GM12878 (cell line): ENCODE data around the gene DOCK2. TPM values are rescaled to one million over a fixed set of nuclear protein-coding genes. Genes with fewer than 3 reads are reported as not detected.

Experiments
- ATAC-seq: fragments of 200-7000 bp; cut with Tn5 transposase; 3 replicates; pipeline ENCODE4 v1.9.1; 2020; ENCODE audit warnings: mild to moderate bottlenecking, moderate library complexity
- BruUV-seq: library from RNA; stranded (reverse); fragments of 400-500 nt; replicated peaks from 2 replicates; lab custom pipeline; 2021; lab: Mats Ljungman, UMichigan
- CTCF ChIA-PET: fragments of 300-600 bp; sonication (Branson Sonifier 250); formaldehyde crosslinking; extraction: SDS; loops from one replicate; lab custom pipeline; 2021; ENCODE audit warnings: inconsistent platforms; lab: Yijun Ruan, JAX
- POLR2A ChIA-PET: fragments of 350-600 bp; formaldehyde crosslinking; extraction: SDS; loops from one replicate; lab custom pipeline; 2021; ENCODE audit warnings: inconsistent platforms; lab: Charles Lee
- RAD21 ChIA-PET: fragments of 300-600 bp; sonication (Branson Sonifier 250); formaldehyde crosslinking; loops from one replicate; lab custom pipeline; 2023; ENCODE audit warnings: antibody characterized with exemption; ENCODE audit not compliant: unreplicated experiment; lab: Charles Lee
- SMC1A ChIA-PET: fragments of 300-600 bp; sonication (Branson Sonifier 250); formaldehyde crosslinking; loops from one replicate; lab custom pipeline; 2023; ENCODE audit not compliant: unreplicated experiment, uncharacterized antibody; lab: Charles Lee
- DNase-seq: peaks from one replicate; pipeline ENCODE4 v3.0.0-alpha.2; 2011; ENCODE audit warnings: low read depth, low spot score
- FAIRE-seq: peaks from 3 replicates; lab custom pipeline; 2011; peaks lifted over from hg19 to GRCh38; lab: Jason Lieb, UNC
- H2AFZ ChIP-seq: 2 replicates; pipeline ENCODE4 v1.6.0; 2011; ENCODE audit warnings: low read depth, low read length, control low read depth; ENCODE audit not compliant: control insufficient read depth
- H3K27ac ChIP-seq: 2 replicates; pipeline ENCODE4 v1.5.1; 2011; ENCODE audit warnings: control low read depth; ENCODE audit not compliant: control insufficient read depth, insufficient read depth
- H3K27me3 ChIP-seq, 2 experiments: replicated peaks in 1 of 2; 2 replicates each; pipeline versions ENCODE4 v1.6.0 to v1.6.1; 2011; ENCODE audit warnings: low read length in 1 of 2; ENCODE audit not compliant: control insufficient read depth in 2 of 2, insufficient read depth in 2 of 2
- H3K36me3 ChIP-seq, 2 experiments: 2 replicates each; pipeline ENCODE4 v1.5.1; 2011; ENCODE audit warnings: low read length in 1 of 2; ENCODE audit not compliant: control insufficient read depth in 2 of 2, insufficient read depth in 2 of 2
- H3K4me1 ChIP-seq: 2 replicates; pipeline ENCODE4 v1.6.1; 2011; ENCODE audit warnings: mild to moderate bottlenecking, low read length, moderate library complexity, mixed read lengths; ENCODE audit not compliant: control insufficient read depth, insufficient read depth
- H3K4me2 ChIP-seq: 2 replicates; pipeline ENCODE4 v1.6.0; 2011; ENCODE audit warnings: control low read depth; ENCODE audit not compliant: control insufficient read depth, insufficient read depth
- H3K4me3 ChIP-seq: fragments of 200-600 bp; sonication (generic); 2 replicates; pipeline ENCODE4 v1.5.1; 2016
- H3K79me2 ChIP-seq: 2 replicates; pipeline ENCODE4 v1.6.0; 2011; ENCODE audit warnings: low read length; ENCODE audit not compliant: control insufficient read depth, insufficient read depth
- H3K9ac ChIP-seq: 2 replicates; pipeline ENCODE4 v1.8.0; 2011; ENCODE audit warnings: low read length, control low read depth, mixed read lengths; ENCODE audit not compliant: control insufficient read depth, insufficient read depth
- H3K9me3 ChIP-seq: replicated peaks from 3 replicates; pipeline ENCODE4 v1.5.1; 2011; ENCODE audit warnings: mild to moderate bottlenecking, low read length; ENCODE audit not compliant: control insufficient read depth, insufficient read depth
- H4K20me1 ChIP-seq: 2 replicates; pipeline ENCODE4 v1.6.0; 2011; ENCODE audit not compliant: control insufficient read depth, insufficient read depth
- E2F8 ChIP-seq: fragments of 450-650 bp; IDR thresholded peaks from 2 replicates; pipeline ENCODE4 v1.6.1; 2018; ENCODE audit warnings: mild to moderate bottlenecking, low read depth, moderate library complexity; ENCODE audit not compliant: partially characterized antibody
- MEF2A ChIP-seq: IDR thresholded peaks from 2 replicates; pipeline ENCODE4 v1.6.1; 2011; ENCODE audit warnings: low read depth, mild to moderate bottlenecking, low read length, moderate library complexity; ENCODE audit not compliant: insufficient read depth
- PML ChIP-seq: IDR thresholded peaks from 2 replicates; pipeline ENCODE4 v1.6.1; 2012; ENCODE audit warnings: low read length, inconsistent platforms
- TBL1XR1 ChIP-seq: IDR thresholded peaks from 2 replicates; pipeline ENCODE4 v1.6.1; 2012; ENCODE audit warnings: low read depth, low read length, improper control_type of control experiment
- ZNF384 ChIP-seq: IDR thresholded peaks from 2 replicates; pipeline ENCODE4 v1.6.1; 2012; ENCODE audit warnings: low read depth, mild to moderate bottlenecking, low read length, improper control_type of control experiment, borderline replicate concordance
- WGBS: methylation state at CpG from one replicate; pipeline ENCODE4 v1.1.6; 2016; ENCODE audit warnings: low lambda C conversion rate; ENCODE audit not compliant: insufficient replicate concordance, insufficient coverage; ENCODE audit errors: missing lambda C conversion rate; 5-methylcytosine and 5-hydroxymethylcytosine counted together
- in situ Hi-C: fragments of 300-500 bp; cut with MboI; formaldehyde crosslinking; loops from 9 replicates; pipeline ENCODE4 v1.14.3; 2018; ENCODE audit warnings: mixed read lengths
- intact Hi-C: fragments of 100-400 bp; cut with micrococcal nuclease; formaldehyde crosslinking; loops from one replicate; pipeline ENCODE4 v1.14.2; 2022; ENCODE audit not compliant: unreplicated experiment
- polyA plus RNA-seq, 11 experiments: library from polyadenylated mRNA; depleted of rRNA in 4 of 11; unstranded in 6 of 11; stranded (reverse) in 5 of 11; fragments of >200 nt; fragmentation: Nextera tagmentation in 4 of 11; fragmentation: Illumina TruSeq in 1 of 11; extraction: Ambion mirVana in 4 of 11; extraction: Trizol in 1 of 11; gene quantifications; 1 replicate in 1 of 11; 2 replicates in 10 of 11; pipeline versions ENCODE4 v1.2.1 to v1.2.3, GENCODE V29; 2011 to 2016; ENCODE audit warnings: inconsistent platforms in 2 of 11, missing spikeins in 2 of 11, low read depth in 1 of 11
- total RNA-seq, 4 experiments: library from RNA; depleted of rRNA in 3 of 4; stranded (reverse); fragments of >200 nt in 3 of 4; fragmentation: Illumina TruSeq in 1 of 4; extraction: Trizol in 1 of 4; gene quantifications; 2 replicates each; pipeline versions ENCODE4 v1.2.1 to v1.2.3, GENCODE V29; 2013 to 2021
- TF ChIP-seq, protein P1 (sequence below): fragments of 450-650 bp; IDR thresholded peaks from 2 replicates; pipeline ENCODE4 v1.6.1; 2017; ENCODE audit warnings: low read depth, mild to moderate bottlenecking, moderate library complexity
- TF ChIP-seq, protein P2 (sequence below): fragments of 450-650 bp; IDR thresholded peaks from 2 replicates; pipeline ENCODE4 v1.6.1; 2016; ENCODE audit warnings: mild to moderate bottlenecking
- TF ChIP-seq, protein P3 (sequence below): IDR thresholded peaks from 2 replicates; pipeline ENCODE4 v1.6.1; 2012; ENCODE audit warnings: improper control_type of control experiment, low read depth, low read length; ENCODE audit not compliant: insufficient replicate concordance

The DOCK2 gene
- total and polyA plus RNA-seq, 10 of the 15 experiments (the other 5 are each of a cell fraction or from before 2014, with no cell fraction given), result 34.2 to 192 (median 118) TPM

- ChIA-PET SMC1A (interaction anchor here (3.2 to 16.5 kb wide), 7 partner anchors 12 to 75 kb away, joined by 10 to 368 read pairs (median 27); no protein-coding TSS in a partner anchor), RAD21 (interaction anchor here (0.8 to 4.5 kb wide), 6 partner anchors 9 to 72 kb away, joined by 3 to 130 read pairs (median 36); no protein-coding TSS in a partner anchor), CTCF (interaction anchor here (3.4 kb wide), 1 partner anchor 75 kb away, joined by 20 read pairs; no protein-coding TSS in a partner anchor), POLR2A (interaction anchor here (1.0 to 3.5 kb wide), 4 partner anchors 13 to 75 kb away, joined by 3 to 12 read pairs (median 5); no protein-coding TSS in a partner anchor)
- ATAC-seq, result no peak
- 90% methylated on average over 6 of the region's 6 CpGs for WGBS
- in situ Hi-C loops, result no loop called here
- Histone ChIP-seq H2AFZ (no peak overlapping the region), H3K9me3 (no peaks in the 10 kb centered on the region; the same call in 2 of the 3 replicates), H3K79me2 (no peaks in the 10 kb centered on the region; the same call in 1 of the 2 replicates), H4K20me1 (0 out of 2 replicates have a peak, but pooled peaks cover 2% of the 10 kb centered on the region), H3K4me1 (peaks cover 29% of the 10 kb centered on the region), H3K27ac (no peak overlapping the region), H3K9ac (no peak overlapping the region), H3K36me3 (peaks cover 4 to 31% of the 10 kb centered on the region in 2 experiments; a peak in 3 of 4 replicates), H3K4me2 (no peak overlapping the region; the same call in 1 of the 2 replicates), H3K27me3 (no peaks in the 10 kb centered on the region), H3K4me3 (no peak overlapping the region)
- BruUV-seq, result no TSS peak
- FAIRE-seq, result no peak
- no peak for DNase-seq
- intact Hi-C loops, result no loop called here
- TF ChIP-seq, protein P1, sequence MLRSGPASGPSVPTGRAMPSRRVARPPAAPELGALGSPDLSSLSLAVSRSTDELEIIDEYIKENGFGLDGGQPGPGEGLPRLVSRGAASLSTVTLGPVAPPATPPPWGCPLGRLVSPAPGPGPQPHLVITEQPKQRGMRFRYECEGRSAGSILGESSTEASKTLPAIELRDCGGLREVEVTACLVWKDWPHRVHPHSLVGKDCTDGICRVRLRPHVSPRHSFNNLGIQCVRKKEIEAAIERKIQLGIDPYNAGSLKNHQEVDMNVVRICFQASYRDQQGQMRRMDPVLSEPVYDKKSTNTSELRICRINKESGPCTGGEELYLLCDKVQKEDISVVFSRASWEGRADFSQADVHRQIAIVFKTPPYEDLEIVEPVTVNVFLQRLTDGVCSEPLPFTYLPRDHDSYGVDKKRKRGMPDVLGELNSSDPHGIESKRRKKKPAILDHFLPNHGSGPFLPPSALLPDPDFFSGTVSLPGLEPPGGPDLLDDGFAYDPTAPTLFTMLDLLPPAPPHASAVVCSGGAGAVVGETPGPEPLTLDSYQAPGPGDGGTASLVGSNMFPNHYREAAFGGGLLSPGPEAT, result no peak
- TF ChIP-seq, protein P2, sequence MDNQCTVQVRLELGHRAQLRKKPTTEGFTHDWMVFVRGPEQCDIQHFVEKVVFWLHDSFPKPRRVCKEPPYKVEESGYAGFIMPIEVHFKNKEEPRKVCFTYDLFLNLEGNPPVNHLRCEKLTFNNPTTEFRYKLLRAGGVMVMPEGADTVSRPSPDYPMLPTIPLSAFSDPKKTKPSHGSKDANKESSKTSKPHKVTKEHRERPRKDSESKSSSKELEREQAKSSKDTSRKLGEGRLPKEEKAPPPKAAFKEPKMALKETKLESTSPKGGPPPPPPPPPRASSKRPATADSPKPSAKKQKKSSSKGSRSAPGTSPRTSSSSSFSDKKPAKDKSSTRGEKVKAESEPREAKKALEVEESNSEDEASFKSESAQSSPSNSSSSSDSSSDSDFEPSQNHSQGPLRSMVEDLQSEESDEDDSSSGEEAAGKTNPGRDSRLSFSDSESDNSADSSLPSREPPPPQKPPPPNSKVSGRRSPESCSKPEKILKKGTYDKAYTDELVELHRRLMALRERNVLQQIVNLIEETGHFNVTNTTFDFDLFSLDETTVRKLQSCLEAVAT, result no peak
- TF ChIP-seq, protein P3, sequence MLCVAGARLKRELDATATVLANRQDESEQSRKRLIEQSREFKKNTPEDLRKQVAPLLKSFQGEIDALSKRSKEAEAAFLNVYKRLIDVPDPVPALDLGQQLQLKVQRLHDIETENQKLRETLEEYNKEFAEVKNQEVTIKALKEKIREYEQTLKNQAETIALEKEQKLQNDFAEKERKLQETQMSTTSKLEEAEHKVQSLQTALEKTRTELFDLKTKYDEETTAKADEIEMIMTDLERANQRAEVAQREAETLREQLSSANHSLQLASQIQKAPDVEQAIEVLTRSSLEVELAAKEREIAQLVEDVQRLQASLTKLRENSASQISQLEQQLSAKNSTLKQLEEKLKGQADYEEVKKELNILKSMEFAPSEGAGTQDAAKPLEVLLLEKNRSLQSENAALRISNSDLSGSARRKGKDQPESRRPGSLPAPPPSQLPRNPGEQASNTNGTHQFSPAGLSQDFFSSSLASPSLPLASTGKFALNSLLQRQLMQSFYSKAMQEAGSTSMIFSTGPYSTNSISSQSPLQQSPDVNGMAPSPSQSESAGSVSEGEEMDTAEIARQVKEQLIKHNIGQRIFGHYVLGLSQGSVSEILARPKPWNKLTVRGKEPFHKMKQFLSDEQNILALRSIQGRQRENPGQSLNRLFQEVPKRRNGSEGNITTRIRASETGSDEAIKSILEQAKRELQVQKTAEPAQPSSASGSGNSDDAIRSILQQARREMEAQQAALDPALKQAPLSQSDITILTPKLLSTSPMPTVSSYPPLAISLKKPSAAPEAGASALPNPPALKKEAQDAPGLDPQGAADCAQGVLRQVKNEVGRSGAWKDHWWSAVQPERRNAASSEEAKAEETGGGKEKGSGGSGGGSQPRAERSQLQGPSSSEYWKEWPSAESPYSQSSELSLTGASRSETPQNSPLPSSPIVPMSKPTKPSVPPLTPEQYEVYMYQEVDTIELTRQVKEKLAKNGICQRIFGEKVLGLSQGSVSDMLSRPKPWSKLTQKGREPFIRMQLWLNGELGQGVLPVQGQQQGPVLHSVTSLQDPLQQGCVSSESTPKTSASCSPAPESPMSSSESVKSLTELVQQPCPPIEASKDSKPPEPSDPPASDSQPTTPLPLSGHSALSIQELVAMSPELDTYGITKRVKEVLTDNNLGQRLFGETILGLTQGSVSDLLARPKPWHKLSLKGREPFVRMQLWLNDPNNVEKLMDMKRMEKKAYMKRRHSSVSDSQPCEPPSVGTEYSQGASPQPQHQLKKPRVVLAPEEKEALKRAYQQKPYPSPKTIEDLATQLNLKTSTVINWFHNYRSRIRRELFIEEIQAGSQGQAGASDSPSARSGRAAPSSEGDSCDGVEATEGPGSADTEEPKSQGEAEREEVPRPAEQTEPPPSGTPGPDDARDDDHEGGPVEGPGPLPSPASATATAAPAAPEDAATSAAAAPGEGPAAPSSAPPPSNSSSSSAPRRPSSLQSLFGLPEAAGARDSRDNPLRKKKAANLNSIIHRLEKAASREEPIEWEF, result no peak
- TF ChIP-seq PML (no peak), E2F8 (no peak), TBL1XR1 (no peak), MEF2A (no peak), ZNF384 (no peak)
Measured at GRCh38 chr5:169777159-169777558, 140.1 kb downstream of the DOCK2 start.
